K562 (cell line): Measurements from ENCODE around the gene TOX3. TPM values are rescaled to one million over a fixed set of nuclear protein-coding genes. Genes with fewer than 3 reads are reported as not detected.

ENCODE experiments used
- ATAC-seq: fragments of 200-7000 bp; cut with Tn5 transposase; 3 replicates; pipeline ENCODE4 v1.9.1; 2020; ENCODE audit warnings: moderate library complexity
- BruUV-seq: library from RNA; stranded (reverse); fragments of 400-500 nt; replicated peaks from 2 replicates; lab custom pipeline; 2021; lab: Mats Ljungman, UMichigan
- CTCF ChIA-PET: fragments of 300-600 bp; formaldehyde crosslinking; extraction: SDS; loops from one replicate; lab custom pipeline; 2021; ENCODE audit warnings: low intra/inter-chr PET ratio; lab: Yijun Ruan, JAX
- POLR2A ChIA-PET: fragments of 300-600, 350-650 bp; sonication (Branson Sonifier 250); formaldehyde crosslinking; extraction: SDS; loops from one replicate; lab custom pipeline; 2021; ENCODE audit warnings: antibody characterized with exemption, inconsistent platforms; lab: Yijun Ruan, JAX
- DNase-seq, 4 experiments: peaks; one replicate each; pipeline versions ENCODE4 v3.0.0 to v3.0.0-alpha.2; 2011 to 2018; ENCODE audit warnings: low spot score in 3 of 4, mixed read lengths in 3 of 4; ENCODE audit errors: extremely low read depth in 1 of 4
- FAIRE-seq: peaks from 2 replicates; lab custom pipeline; 2011; peaks lifted over from hg19 to GRCh38; lab: Jason Lieb, UNC
- H2AFZ ChIP-seq: 2 replicates; pipeline ENCODE4 v1.6.0; 2011; ENCODE audit warnings: low read depth, low read length, control low read depth, inconsistent platforms
- H3K27ac ChIP-seq: fragments of 200-600 bp; 3 replicates; pipeline ENCODE4 v1.8.0; 2011; ENCODE audit warnings: low read depth, mild to moderate bottlenecking, control low read depth, inconsistent platforms, low read length, moderate library complexity, mixed read lengths; ENCODE audit errors: extremely low read depth
- H3K27me3 ChIP-seq, 2 experiments: fragments of 300-600 bp in 1 of 2; 2 replicates in 1 of 2; 3 replicates in 1 of 2; pipeline versions ENCODE4 v1.6.0 to v1.8.0; 2011; ENCODE audit warnings: inconsistent platforms in 2 of 2, low read length in 2 of 2, mild to moderate bottlenecking in 1 of 2, mixed read lengths in 1 of 2, moderate library complexity in 1 of 2; ENCODE audit not compliant: control insufficient read depth in 2 of 2, insufficient read depth in 2 of 2
- H3K36me3 ChIP-seq: fragments of 300-600 bp; 3 replicates; pipeline ENCODE4 v1.8.0; 2011; ENCODE audit warnings: mild to moderate bottlenecking, low read length, inconsistent platforms; ENCODE audit not compliant: control insufficient read depth, insufficient read depth
- H3K4me1 ChIP-seq, 2 experiments: fragments of 200-600 bp in 1 of 2; replicated peaks in 1 of 2; 2 replicates in 1 of 2; 3 replicates in 1 of 2; pipeline versions ENCODE4 v1.5.1 to v1.8.0; 2011; ENCODE audit warnings: inconsistent platforms in 2 of 2, low read length in 2 of 2, mild to moderate bottlenecking in 1 of 2, mixed read lengths in 1 of 2, moderate library complexity in 1 of 2; ENCODE audit not compliant: control insufficient read depth in 2 of 2, insufficient read depth in 2 of 2
- H3K4me2 ChIP-seq: 2 replicates; pipeline ENCODE4 v1.6.1; 2011; ENCODE audit warnings: low read length, control low read depth, inconsistent platforms, mixed read lengths; ENCODE audit not compliant: insufficient read depth
- H3K4me3 ChIP-seq: fragments of 200-600 bp; sonication (generic), shearing (Covaris generic); 2 replicates; pipeline ENCODE4 v1.5.1; 2016; ENCODE audit warnings: control low read depth, inconsistent platforms
- H3K79me2 ChIP-seq: fragments of 200-600 bp; 3 replicates; pipeline ENCODE4 v1.8.0; 2011; ENCODE audit warnings: low read length, inconsistent platforms; ENCODE audit not compliant: control insufficient read depth, insufficient read depth
- H3K9ac ChIP-seq, 2 experiments: 2 replicates each; pipeline versions ENCODE4 v1.6.0 to v1.6.1; 2011; ENCODE audit warnings: low read depth in 2 of 2, low read length in 2 of 2, control low read depth in 1 of 2, inconsistent platforms in 1 of 2, mild to moderate bottlenecking in 1 of 2, mixed read lengths in 1 of 2; ENCODE audit not compliant: insufficient read depth in 1 of 2
- H3K9me1 ChIP-seq: one replicate; pipeline ENCODE4 v1.6.0; 2011; ENCODE audit warnings: inconsistent platforms, mild to moderate bottlenecking, low read length, moderate library complexity; ENCODE audit not compliant: control insufficient read depth, insufficient read depth
- H3K9me3 ChIP-seq: replicated peaks from 2 replicates; pipeline ENCODE4 v1.5.1; 2011; ENCODE audit warnings: low read depth, low read length, inconsistent platforms; ENCODE audit not compliant: control insufficient read depth, insufficient read depth
- H4K20me1 ChIP-seq: replicated peaks from 2 replicates; pipeline ENCODE4 v1.6.1; 2011; ENCODE audit warnings: low read length, inconsistent platforms, mixed read lengths; ENCODE audit not compliant: control insufficient read depth, insufficient read depth
- HDAC6 ChIP-seq: IDR thresholded peaks from 2 replicates; pipeline ENCODE4 v1.6.1; 2012; ENCODE audit warnings: low read depth, mild to moderate bottlenecking, control low read depth, inconsistent platforms, low read length, moderate library complexity
- IFI16 ChIP-seq: fragments of 250-450 bp; sonication (Bioruptor Pico); IDR thresholded peaks from 2 replicates; pipeline ENCODE4 v2.1.2; 2022; ENCODE audit warnings: mild to moderate bottlenecking, inconsistent platforms
- MITF ChIP-seq: IDR thresholded peaks from 2 replicates; pipeline ENCODE4 v1.6.1; 2014; ENCODE audit warnings: antibody characterized with exemption
- NFE2 ChIP-seq: IDR thresholded peaks from 2 replicates; pipeline ENCODE4 v1.6.1; 2014; ENCODE audit warnings: antibody characterized with exemption, low read depth
- ZKSCAN3 ChIP-seq: fragments of 250-450 bp; sonication (Bioruptor Pico); IDR thresholded peaks from 2 replicates; pipeline ENCODE4 v1.4.0; 2020
- ZNF24 ChIP-seq: fragments of 450-650 bp; IDR thresholded peaks from 2 replicates; pipeline ENCODE4 v1.6.1; 2016
- ZNF316 ChIP-seq: fragments of 450-650 bp; IDR thresholded peaks from 2 replicates; pipeline ENCODE4 v1.6.1; 2016
- WGBS: fragments of 100-300 bp; shearing (Covaris generic); methylation state at CpG from one replicate; pipeline ENCODE4 v1.1.6; 2016; ENCODE audit warnings: low coverage, mixed read lengths; ENCODE audit not compliant: insufficient coverage; ENCODE audit errors: missing lambda C conversion rate; 5-methylcytosine and 5-hydroxymethylcytosine counted together
- in situ Hi-C: fragments of 300-500 bp; cut with MboI; formaldehyde crosslinking; loops from 4 replicates; pipeline ENCODE4 v1.15.0; 2018; ENCODE audit warnings: inconsistent platforms, mixed read lengths
- intact Hi-C: fragments of 100-400 bp; cut with micrococcal nuclease; formaldehyde crosslinking; loops from 2 replicates; pipeline ENCODE4 v1.14.2; 2022
- polyA plus RNA-seq, 8 experiments: library from polyadenylated mRNA; depleted of rRNA in 4 of 8; stranded (reverse) in 5 of 8; unstranded in 3 of 8; fragments of >200 nt; fragmentation: Nextera tagmentation in 2 of 8; fragmentation: Illumina TruSeq in 1 of 8; extraction: Ambion mirVana in 2 of 8; extraction: Trizol in 1 of 8; gene quantifications; 2 replicates each; pipeline versions ENCODE4 v1.2.1 to v1.2.3, GENCODE V29; 2011 to 2014; ENCODE audit warnings: inconsistent platforms in 1 of 8, missing spikeins in 1 of 8
- total RNA-seq, 7 experiments: library from RNA; depleted of rRNA in 6 of 7; stranded (reverse); fragments of >200 nt in 6 of 7; fragmentation: Illumina TruSeq in 2 of 7; extraction: Trizol in 2 of 7; gene quantifications; 2 replicates each; pipeline versions ENCODE4 v1.2.1 to v1.2.3, GENCODE V29; 2011 to 2021; ENCODE audit warnings: low replicate concordance in 1 of 7

TOX3 gene
- total and polyA plus RNA-seq, 9 of the 15 experiments (the other 6 are each of a cell fraction or from before 2014, with no cell fraction given), result not detected

- BruUV-seq, result no TSS peak
- CTCF ChIA-PET, result no interaction called here
- Histone ChIP-seq H3K9ac (no peak overlapping the region), H3K9me3 (no peaks in the 10 kb centered on the region), H3K4me1 (no peaks in the 10 kb centered on the region), H3K9me1 (no peaks in the 10 kb centered on the region), H3K4me3 (no peak overlapping the region), H2AFZ (no peak overlapping the region), H3K27me3 (no peaks in the 10 kb centered on the region), H3K79me2 (no peaks in the 10 kb centered on the region), H3K36me3 (no peaks in the 10 kb centered on the region), H3K27ac (no peak overlapping the region), H4K20me1 (no peaks in the 10 kb centered on the region), H3K4me2 (no peak overlapping the region)
- FAIRE-seq (no peak), ATAC-seq (no peak), DNase-seq (no peak)
- in situ Hi-C loops (no loop called here), intact Hi-C loops (no loop called here)
- TF ChIP-seq ZNF24 (no peak), IFI16 (CRISPR knock-in tag) (no peak), ZNF316 (no peak), MITF (no peak), ZKSCAN3 (CRISPR knock-in tag) (no peak), HDAC6 (no peak), NFE2 (no peak)
- WGBS, result 0% methylated on average over 5 of the region's 5 CpGs
- POLR2A ChIA-PET, result no interaction called here
Observed at GRCh38 chr16:52561910-52562741, 15.2 kb upstream of the TOX3 start.
